Left renal pelvis (tissue), 4 donors: Measurements from ENCODE around the gene ZNF408. TPM values are rescaled to one million over a fixed set of nuclear protein-coding genes. Genes with fewer than 3 reads are reported as not detected.
"Not testable (repeated sequence)": the region's sequence is repeated elsewhere in the genome, so short reads cannot be mapped to it uniquely, and the experiment has no call there.

Experiments
- DNase-seq, 4 donors: peaks; one replicate each; pipeline ENCODE4 v3.0.0-alpha.2; 2013; ENCODE audit warnings: low read depth in 4 of 4, low spot score in 3 of 4
- polyA plus RNA-seq, 4 donors: library from polyadenylated mRNA; unstranded; fragments of 120-200 nt; gene quantifications; one replicate each; pipeline ENCODE4 v1.2.1, GENCODE V29; 2013; ENCODE audit not compliant: insufficient read length in 4 of 4

The ZNF408 gene
- polyA plus RNA-seq: 10 to 100 TPM in 1 of 4 donors, 1 to 10 TPM in 3; 7.0 to 11.0 (median 8.8) TPM

- peak; percentile 95 to 98 (median 96) for DNase-seq
Measured at GRCh38 chr11:46700241-46701077, at the start of gene ZNF408, which contains the start of gene ARHGAP1. ZNF408 (plus strand) TSS chr11:46701031; CDS start chr11:46701048, 17 bp downstream. ARHGAP1 (minus strand) TSS chr11:46700619; CDS start chr11:46696107, 4,512 bp downstream.

- no peak for DNase-seq
Measured at GRCh38 chr11:46655631-46656030, 45.2 kb upstream of the ZNF408 start.

GRCh38 chr11:46657186-46657585, 43.6 kb upstream of the ZNF408 start:
- DNase-seq: no peak

DNA sequence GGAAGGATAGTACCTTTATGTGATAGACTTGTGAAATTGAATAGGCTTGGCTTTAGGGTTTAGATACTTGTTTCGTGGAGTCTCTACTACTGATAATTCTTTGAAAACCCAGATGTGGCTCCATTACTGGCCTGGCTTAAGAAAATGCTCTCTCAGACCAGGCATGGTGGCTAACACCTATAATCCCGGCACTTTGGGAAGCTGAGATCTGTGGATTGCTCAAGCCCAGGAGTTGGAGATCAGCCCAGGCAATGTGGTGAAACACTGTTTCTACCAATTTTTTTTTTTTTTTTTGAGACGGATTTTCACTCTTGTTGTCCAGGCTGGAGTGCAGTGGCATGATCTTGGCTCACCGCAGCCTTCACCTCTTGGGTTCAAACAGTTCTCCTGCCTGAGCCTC, 42.6 kb upstream of the ZNF408 start:
- DNase-seq: no peak

GRCh38 chr11:46659908-46660307, 40.9 kb upstream of the ZNF408 start:
- DNase-seq: no peak

DNA sequence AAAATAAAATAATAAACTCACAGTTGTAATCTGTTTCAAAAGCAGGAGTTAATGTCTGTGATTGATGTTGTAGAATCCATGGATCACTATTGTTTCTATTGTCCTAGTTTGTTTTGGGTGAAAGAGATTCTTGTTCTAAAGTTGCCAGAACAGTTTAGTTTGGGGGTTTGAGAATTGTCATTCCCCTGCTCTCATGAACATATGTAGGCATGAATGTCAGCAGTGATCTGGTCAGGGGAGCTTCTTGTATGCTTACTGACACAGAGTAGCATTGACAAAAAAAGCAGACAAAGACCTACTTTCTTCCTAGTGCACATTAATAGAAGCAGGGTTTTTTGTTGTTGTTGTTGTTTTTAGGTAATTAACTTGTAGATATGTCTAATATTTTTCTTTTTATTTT, 39.0 kb upstream of the ZNF408 start:
- DNase-seq: no peak

- DNase-seq: no peak
Measured at GRCh38 chr11:46662366-46662765, 38.5 kb upstream of the ZNF408 start.

- DNase-seq: no peak
Measured at GRCh38 chr11:46663277-46663940, 37.4 kb upstream of the ZNF408 start.

DNA sequence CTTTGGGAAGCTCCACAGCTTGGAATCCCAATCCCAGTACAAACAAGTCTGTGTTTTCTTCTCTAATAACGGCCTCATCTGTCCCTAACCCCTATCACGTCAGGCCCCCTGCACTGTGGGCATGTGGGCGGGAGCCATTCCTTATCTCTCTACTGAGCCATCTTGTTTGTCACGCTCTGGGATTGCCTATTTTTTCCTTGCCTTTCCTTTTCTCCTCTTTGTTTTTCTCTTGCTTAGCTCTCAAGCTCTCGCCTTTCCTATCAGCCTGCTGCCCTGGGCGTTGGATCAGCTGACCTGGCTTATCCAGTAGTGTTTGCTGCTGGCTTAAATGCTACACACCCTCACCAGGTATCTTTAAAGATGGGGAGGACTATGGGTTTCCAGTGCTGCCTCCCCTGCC, 36.2 kb upstream of the ZNF408 start:
- no peak for DNase-seq

DNA sequence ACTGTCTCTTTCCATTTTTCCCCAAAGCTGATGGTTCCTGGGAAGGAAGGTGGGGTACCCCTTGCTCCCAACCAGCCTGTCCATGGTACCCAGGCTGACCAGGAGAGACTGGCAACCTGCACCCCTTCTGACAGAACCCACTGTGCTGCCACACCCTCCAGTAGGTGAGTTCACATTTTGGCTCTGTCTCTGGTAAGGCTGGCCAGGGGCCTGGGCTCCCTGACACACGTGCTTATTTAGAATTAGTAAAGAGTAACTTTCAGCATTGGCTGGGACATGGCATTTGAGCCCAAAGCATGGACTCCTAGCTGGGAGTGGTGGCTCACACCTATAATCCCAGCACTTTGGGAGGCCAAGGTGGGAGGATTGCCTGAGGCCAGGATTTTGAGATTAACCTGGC, 35.5 kb upstream of the ZNF408 start:
- DNase-seq: no peak

DNA sequence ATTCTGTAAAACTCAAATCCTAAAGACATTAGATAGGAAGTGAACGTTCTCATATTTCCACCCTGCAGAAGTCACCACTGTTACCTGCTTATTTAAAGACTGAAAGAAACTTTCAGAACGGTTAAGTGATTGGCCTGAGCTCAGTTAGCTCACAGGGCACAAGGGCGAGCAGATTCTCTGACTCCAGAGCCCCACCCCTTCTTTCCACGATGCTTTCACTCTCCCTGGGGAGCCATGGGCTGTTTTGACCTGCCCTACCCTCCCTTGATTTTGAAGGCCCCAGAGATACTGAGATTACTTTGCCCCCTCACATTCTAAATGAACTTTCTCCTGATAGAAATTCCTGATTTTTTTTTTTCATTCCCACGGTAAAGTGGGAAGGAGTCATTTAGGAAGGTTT, 34.3 kb upstream of the ZNF408 start:
- DNase-seq: no peak

DNA sequence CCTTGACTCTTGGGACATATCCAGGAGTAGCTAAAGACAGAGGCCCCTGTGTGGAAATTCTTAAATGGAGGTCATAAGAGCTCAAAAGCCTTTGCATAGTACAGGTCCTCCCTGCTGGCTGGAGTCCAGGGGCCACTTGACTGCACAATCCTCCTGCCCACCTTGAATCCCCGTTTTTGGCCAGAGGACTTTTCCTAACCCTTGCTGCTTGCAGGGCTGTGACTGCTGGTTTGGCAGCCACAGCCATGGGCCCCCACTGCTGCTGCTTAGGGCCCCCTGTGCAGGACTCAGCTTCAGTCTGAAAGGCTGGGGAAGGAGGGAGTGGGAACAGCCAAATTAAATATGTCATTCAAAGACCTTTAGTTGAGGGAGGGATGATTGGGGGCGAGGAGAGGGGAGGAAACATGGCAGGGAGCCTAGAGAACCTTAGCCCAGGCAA, 33.8 kb upstream of the ZNF408 start:
- peak in 1 of 4 donors; percentile 29 for DNase-seq

GRCh38 chr11:46668480-46669085, 32.2 kb upstream of the ZNF408 start:
- no peak for DNase-seq

GRCh38 chr11:46669711-46670139, 31.1 kb upstream of the ZNF408 start:
- DNase-seq: no peak

- not testable (repeated sequence) for DNase-seq
Measured at GRCh38 chr11:46670521-46670920, 30.3 kb upstream of the ZNF408 start.

- no peak for DNase-seq
Measured at GRCh38 chr11:46671958-46672315, 28.9 kb upstream of the ZNF408 start.

DNA sequence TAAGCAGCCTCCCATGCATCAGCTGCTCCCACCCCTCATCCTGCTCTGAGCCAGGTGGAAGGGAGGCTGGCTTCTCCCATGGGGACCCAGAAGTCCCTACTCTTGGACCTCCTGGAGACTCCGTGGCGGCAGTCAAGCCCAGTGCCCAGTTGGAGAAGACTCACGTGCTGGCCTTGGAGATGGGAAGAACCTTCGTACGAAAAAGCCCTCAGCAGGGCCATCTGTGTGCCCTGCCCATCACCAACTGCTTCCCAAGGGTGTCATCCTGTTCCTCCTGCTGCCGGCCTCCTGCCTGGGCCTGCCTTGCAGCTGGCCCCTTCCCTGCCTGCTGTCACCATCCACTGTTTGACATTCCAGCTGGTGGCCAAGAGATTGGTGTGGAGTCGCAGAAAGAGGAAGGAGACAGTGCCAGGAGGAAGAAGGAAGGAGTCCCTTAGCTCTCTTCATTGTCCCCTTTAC, 28.4 kb upstream of the ZNF408 start:
- DNase-seq: no peak

DNA sequence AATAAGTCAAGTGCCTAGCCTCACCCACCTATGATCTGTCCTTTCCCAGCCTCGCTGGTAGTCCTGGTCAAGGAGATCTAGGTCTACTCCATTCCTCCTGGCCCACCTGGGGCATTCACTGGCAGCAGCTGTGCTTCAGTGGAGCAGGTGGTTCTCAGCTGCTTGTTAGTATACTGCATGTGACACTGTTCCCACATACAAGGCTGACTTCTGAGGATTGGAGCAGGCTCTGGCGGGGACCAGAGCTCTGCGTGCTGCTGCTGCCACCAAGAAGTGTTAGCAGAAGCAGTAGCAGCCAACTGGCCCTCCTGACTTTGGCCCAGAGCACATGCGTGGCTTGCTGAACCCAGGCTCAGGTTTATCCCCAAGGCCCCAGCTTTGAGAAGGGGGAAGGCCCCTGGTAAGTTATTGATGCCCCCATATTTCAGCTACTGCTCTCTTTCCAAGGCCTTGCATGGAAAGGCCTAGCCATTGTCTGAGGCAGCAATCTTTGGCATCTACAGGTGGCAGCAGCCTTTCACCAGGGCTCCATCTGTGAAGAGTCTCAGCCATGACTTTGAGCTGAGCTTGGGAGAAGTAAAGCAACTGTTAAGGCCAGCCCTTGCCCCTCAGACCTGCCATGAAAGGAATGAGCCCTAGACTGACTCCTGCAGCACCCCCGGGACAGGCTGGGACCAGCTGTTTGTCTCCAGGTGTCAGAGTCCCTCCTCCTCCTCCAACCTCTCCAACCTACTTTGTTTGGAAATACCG, 26.9 kb upstream of the ZNF408 start:
- DNase-seq: no peak

- no peak for DNase-seq
Measured at GRCh38 chr11:46674463-46675287, 26.2 kb upstream of the ZNF408 start.
